OCI-LY1 (cell line): ENCODE results near the gene PROB1.
A peak's percentile ranks its signal among the peaks of the same experiment; 100 is the strongest.

Experiments used
- H2AFZ ChIP-seq: fragments of 200-600 bp; sonication (generic), shearing (Covaris generic); 2 replicates; pipeline ENCODE4 v1.6.0; 2014; ENCODE audit warnings: antibody characterized with exemption, mild to moderate bottlenecking, low read length
- H3F3A ChIP-seq: fragments of 200-600 bp; sonication (generic), shearing (Covaris generic); 2 replicates; pipeline ENCODE4 v1.6.0; 2014; ENCODE audit warnings: mild to moderate bottlenecking, antibody characterized with exemption, low read length, moderate library complexity; ENCODE audit not compliant: insufficient read depth
- H3K27ac ChIP-seq: fragments of 200-600 bp; sonication (generic); 2 replicates; pipeline ENCODE4 v1.5.1; 2014; ENCODE audit warnings: low read length, mixed run types, mild to moderate bottlenecking, low read depth; ENCODE audit not compliant: poor library complexity, severe bottlenecking
- H3K27me3 ChIP-seq: fragments of 200-600 bp; sonication (generic); 2 replicates; pipeline ENCODE4 v1.6.0; 2014; ENCODE audit warnings: antibody characterized with exemption, mild to moderate bottlenecking, low read length, moderate library complexity; ENCODE audit not compliant: insufficient read depth
- H3K36me3 ChIP-seq: fragments of 200-600 bp; sonication (generic); 2 replicates; pipeline ENCODE4 v1.6.1; 2014; ENCODE audit warnings: mild to moderate bottlenecking, antibody characterized with exemption, low read length, moderate library complexity, mixed read lengths; ENCODE audit not compliant: insufficient read depth
- H3K4me1 ChIP-seq: fragments of 200-600 bp; sonication (generic); 2 replicates; pipeline ENCODE4 v1.5.1; 2014; ENCODE audit warnings: mild to moderate bottlenecking, low read length, moderate library complexity; ENCODE audit not compliant: insufficient read depth, severe bottlenecking
- H3K4me2 ChIP-seq: fragments of 200-600 bp; sonication (generic), shearing (Covaris generic); 2 replicates; pipeline ENCODE4 v1.6.1; 2014; ENCODE audit warnings: low read length
- H3K4me3 ChIP-seq: fragments of 200-600 bp; sonication (generic); 2 replicates; pipeline ENCODE4 v1.5.1; 2014; ENCODE audit warnings: low read length, low read depth, mild to moderate bottlenecking, mixed read lengths; ENCODE audit not compliant: poor library complexity, severe bottlenecking
- H3K79me2 ChIP-seq: fragments of 200-600 bp; shearing (Covaris generic); 2 replicates; pipeline ENCODE4 v1.6.1; 2016; ENCODE audit warnings: mixed run types, low read length, mixed read lengths; ENCODE audit not compliant: insufficient read depth
- H3K9ac ChIP-seq: fragments of 200-600 bp; sonication (generic), shearing (Covaris generic); 2 replicates; pipeline ENCODE4 v1.6.1; 2014; ENCODE audit warnings: mild to moderate bottlenecking, low read length, mixed read lengths
- H3K9me2 ChIP-seq: fragments of 200-600 bp; sonication (generic), shearing (Covaris generic); 2 replicates; pipeline ENCODE4 v1.6.1; 2014; ENCODE audit warnings: low read depth, mild to moderate bottlenecking, low read length, mixed read lengths
- H3K9me3 ChIP-seq: fragments of 200-600 bp; shearing (Covaris generic); 2 replicates; pipeline ENCODE4 v1.6.1; 2014; ENCODE audit warnings: low read length, mixed read lengths
- H4K20me1 ChIP-seq: fragments of 200-600 bp; sonication (generic), shearing (Covaris generic); 2 replicates; pipeline ENCODE4 v1.6.0; 2016; ENCODE audit warnings: mild to moderate bottlenecking, low read length; ENCODE audit not compliant: insufficient read depth
- EZH2 ChIP-seq: fragments of 200-600 bp; sonication (generic), shearing (Covaris generic); IDR thresholded peaks from 2 replicates; pipeline ENCODE4 v1.8.0; 2017; ENCODE audit warnings: borderline replicate concordance, mixed run types, mild to moderate bottlenecking, antibody characterized with exemption, low read length, moderate library complexity, mixed read lengths
- TF ChIP-seq, protein P1 (sequence below): fragments of 200-600 bp; sonication (generic), shearing (Covaris generic); IDR thresholded peaks from 2 replicates; pipeline ENCODE4 v1.5.1; 2017; ENCODE audit warnings: mild to moderate bottlenecking, antibody characterized with exemption, low read length, moderate library complexity, mixed read lengths

PROB1 gene

DNA sequence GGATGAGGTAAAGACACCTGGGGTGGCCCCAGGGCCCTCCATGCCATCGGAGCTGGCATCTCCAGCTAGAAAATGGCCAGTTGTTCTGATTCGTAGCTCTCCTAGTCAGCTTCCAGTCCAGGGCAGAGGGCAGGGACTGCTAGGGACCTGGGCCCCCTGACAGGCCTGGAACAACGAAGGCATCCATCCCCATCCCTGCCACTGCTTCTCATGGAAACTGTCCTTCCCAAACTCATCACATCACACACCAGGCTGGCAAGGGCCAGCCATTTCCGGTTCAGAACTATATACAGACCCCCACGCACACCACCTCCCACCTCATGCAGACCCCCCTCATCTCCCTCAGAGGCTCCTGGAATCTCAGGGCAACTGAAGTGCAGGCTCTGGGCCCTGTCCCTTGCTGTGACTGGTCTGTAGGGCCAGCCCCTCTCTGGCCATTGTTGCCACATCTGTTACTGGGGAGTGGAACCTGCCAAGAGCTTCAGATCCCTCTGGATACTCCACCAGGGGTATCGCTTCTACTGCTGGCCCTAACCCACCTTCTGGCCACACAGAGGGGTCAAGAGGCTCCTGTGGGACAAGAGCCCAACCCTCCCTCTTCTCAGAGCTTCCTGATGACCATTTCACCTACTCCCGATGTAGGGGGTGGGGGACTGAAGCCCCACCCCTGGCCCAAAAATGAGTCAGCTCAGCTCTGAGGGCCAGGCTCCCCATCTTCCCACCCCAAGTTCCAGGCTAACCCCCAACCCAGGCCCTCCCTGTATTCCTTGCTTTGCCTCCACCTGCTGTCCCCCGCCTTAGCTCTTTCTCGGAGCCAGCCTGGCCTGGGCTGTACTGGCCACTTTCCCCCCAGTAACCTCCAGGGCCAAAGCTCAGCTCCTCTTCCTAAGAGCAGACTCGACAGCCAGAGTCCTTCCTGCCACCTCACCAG lies 4.0 kb downstream of the PROB1 start:
- Histone ChIP-seq H3K27me3 (no peaks in the 10 kb centered on the region), H3K4me2 (peak overlapping the region; percentile 88), H3K79me2 (no peaks in the 10 kb centered on the region; the same call in 1 of the 2 replicates), H3K36me3 (peaks cover 33% of the 10 kb centered on the region), H4K20me1 (no peaks in the 10 kb centered on the region), H3K9me2 (no peaks in the 10 kb centered on the region), H3K4me3 (peak overlapping the region; percentile 90), H3K4me1 (peaks cover 86% of the 10 kb centered on the region), H3K27ac (peak overlapping the region; percentile 98), H3F3A (no peaks in the 10 kb centered on the region), H3K9me3 (no peaks in the 10 kb centered on the region), H2AFZ (no peak overlapping the region), H3K9ac (peak overlapping the region; percentile 97)
- TF ChIP-seq EZH2: no peak
- TF ChIP-seq, protein P1, sequence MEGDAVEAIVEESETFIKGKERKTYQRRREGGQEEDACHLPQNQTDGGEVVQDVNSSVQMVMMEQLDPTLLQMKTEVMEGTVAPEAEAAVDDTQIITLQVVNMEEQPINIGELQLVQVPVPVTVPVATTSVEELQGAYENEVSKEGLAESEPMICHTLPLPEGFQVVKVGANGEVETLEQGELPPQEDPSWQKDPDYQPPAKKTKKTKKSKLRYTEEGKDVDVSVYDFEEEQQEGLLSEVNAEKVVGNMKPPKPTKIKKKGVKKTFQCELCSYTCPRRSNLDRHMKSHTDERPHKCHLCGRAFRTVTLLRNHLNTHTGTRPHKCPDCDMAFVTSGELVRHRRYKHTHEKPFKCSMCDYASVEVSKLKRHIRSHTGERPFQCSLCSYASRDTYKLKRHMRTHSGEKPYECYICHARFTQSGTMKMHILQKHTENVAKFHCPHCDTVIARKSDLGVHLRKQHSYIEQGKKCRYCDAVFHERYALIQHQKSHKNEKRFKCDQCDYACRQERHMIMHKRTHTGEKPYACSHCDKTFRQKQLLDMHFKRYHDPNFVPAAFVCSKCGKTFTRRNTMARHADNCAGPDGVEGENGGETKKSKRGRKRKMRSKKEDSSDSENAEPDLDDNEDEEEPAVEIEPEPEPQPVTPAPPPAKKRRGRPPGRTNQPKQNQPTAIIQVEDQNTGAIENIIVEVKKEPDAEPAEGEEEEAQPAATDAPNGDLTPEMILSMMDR: no peak

DNA sequence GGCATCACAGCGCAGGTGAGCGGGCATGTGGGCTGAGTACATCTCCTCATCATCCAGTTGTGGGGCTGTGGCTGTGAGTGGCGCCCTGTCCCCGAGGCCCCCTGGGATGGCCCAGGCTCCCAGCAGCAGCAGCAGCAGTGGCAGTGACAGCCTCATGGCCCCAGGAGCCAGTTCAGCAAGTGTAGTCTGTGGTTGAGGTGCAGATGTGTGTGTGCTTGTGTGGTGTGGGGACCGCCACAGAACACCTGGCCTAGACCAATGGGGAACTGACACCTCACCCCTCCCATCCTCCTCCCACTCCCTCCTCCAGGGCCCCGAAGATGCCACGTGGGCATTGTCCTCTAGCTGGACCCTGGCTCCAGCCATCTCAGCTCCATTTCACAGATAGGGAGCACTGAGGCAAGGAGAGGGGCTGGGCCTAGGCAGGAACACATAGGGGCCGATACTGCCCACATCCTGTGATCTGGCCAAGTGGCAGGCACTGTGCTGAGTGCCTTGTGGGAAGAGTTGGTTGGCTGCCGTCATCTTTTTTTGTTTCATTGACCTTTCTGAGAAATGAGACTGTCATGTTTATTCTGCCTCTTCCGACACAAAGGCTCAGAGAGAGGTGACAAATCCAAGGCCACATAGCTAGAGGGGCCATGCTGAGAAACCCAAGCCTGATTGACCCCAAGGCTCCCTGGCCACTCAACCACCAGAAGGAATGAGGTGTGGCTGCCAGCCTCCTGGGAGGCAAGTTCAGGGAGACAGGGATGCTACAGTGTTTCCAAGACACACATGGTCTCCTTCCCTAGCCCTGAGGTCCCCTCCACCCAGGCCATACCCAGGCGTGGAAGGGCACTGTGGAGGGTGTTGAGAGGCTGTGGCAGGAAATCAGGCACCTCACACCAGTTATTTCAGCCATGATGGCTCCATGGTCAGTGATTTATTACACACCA lies 4.9 kb downstream of the PROB1 start, which contains the start of gene MZB1:
Gene MZB1 (minus strand): TSS at position 213 of the 938 bp plus-strand sequence. CDS start 57 bp downstream, at position 156.
- Histone ChIP-seq H3K4me2 (peak within 1 kb of the TSS; percentile 88), H3K79me2 (no peaks in the 10 kb centered on the region; the same call in 1 of the 2 replicates), H3K9me3 (no peaks in the 10 kb centered on the region), H3K27ac (peak within 1 kb of the TSS; percentile 98), H3K4me1 (peaks cover 86% of the 10 kb centered on the region), H3K9me2 (no peaks in the 10 kb centered on the region), H3K4me3 (peak within 1 kb of the TSS; percentile 90), H3F3A (no peaks in the 10 kb centered on the region; the same call in 1 of the 2 replicates), H4K20me1 (no peaks in the 10 kb centered on the region), H3K36me3 (peaks cover 34% of the 10 kb centered on the region), H3K27me3 (no peaks in the 10 kb centered on the region), H3K9ac (peak within 1 kb of the TSS; percentile 97), H2AFZ (no peak within 1 kb of the TSS)
- no peak for TF ChIP-seq EZH2

DNA sequence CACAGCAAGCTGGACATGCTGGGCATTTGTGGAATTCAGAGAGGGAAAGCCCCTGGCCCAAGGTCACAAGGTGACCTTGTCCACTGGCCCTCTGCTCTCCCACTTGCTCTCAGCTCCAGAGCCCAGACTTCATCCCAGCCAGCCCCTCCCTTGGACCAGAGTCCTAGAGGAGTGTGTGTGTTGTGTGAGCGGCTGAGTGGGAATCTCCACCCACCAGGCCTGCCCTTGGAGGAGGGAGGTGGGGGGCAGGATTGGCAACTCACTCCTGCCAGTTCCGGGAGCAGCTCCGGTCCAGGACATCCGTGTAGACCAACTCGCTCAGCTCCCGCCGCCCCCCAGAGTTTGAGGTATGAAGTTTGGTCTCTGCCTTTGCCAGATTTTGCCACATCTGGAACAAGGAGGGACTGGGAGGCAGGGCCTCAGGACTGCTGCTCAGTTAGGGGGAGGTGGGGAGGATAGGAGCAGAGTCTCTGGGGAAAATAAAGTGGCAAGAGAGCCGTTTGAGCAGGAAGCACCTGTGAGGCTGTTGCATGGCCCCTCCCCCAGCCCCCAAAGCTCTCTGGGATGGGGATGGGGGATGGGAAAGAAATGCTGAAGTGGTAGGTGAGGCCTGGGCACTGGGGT lies 6.6 kb downstream of the PROB1 start:
- Histone ChIP-seq H3K4me3 (peak overlapping the region; percentile 90), H3K27ac (peak overlapping the region; percentile 98), H3K27me3 (no peaks in the 10 kb centered on the region), H3K9me3 (no peaks in the 10 kb centered on the region), H3K9me2 (no peaks in the 10 kb centered on the region), H3K36me3 (peaks cover 34% of the 10 kb centered on the region), H2AFZ (no peak overlapping the region), H3K9ac (peak overlapping the region; percentile 97), H3F3A (no peaks in the 10 kb centered on the region; the same call in 1 of the 2 replicates), H3K4me1 (peaks cover 86% of the 10 kb centered on the region), H4K20me1 (no peaks in the 10 kb centered on the region), H3K4me2 (peak overlapping the region; percentile 88), H3K79me2 (no peaks in the 10 kb centered on the region; the same call in 1 of the 2 replicates)
- TF ChIP-seq EZH2: no peak
- TF ChIP-seq, protein P1: no peak
